ENCODE measurements around the gene HIGD1A. TPM values are rescaled to one million over a fixed set of nuclear protein-coding genes. Genes with fewer than 3 reads are reported as not detected.

Gene HIGD1A
- total and polyA plus RNA-seq, 2 of the 4 experiments (the other 2 are of a cell fraction): 86.6 to 137 TPM

GRCh38 chr3:42764115-42764514 lies 40.2 kb downstream of the HIGD1A start:
- no peak overlapping the region for H3K4ac ChIP-seq (ENCODE audit: low read depth, low read length)
- H3K18ac ChIP-seq (ENCODE audit: low read depth, low read length): no peak overlapping the region
- no peak overlapping the region for H2BK120ac ChIP-seq (ENCODE audit: low read depth, low read length)
- no CpG with 5 or more reads among the region's 3 CpGs for WGBS, 2 experiments (ENCODE audit: extremely low coverage in 2 of 2, insufficient read length in 1 of 2)
- no peak overlapping the region for H3K4me2 ChIP-seq (ENCODE audit: low read depth, low read length)
- no peak overlapping the region for H2AK5ac ChIP-seq (ENCODE audit: low read depth, low read length)
- H2BK5ac ChIP-seq (ENCODE audit: low read depth, low read length, poor library complexity, severe bottlenecking): no peak overlapping the region
- H3K27ac ChIP-seq (ENCODE audit: insufficient read depth, low read length): no peak overlapping the region
- intact Hi-C loops (cut with micrococcal nuclease) (no loop called here), dilution Hi-C loops (cut with HindIII; ENCODE audit: low sequenced_read_pairs, unreplicated experiment) (no loop called here), in situ Hi-C loops (cut with MboI; ENCODE audit: low sequenced_read_pairs) (no loop called here)
- H3K56ac ChIP-seq (ENCODE audit: extremely low read depth, insufficient read depth, low read length): no peak overlapping the region
- CTCF ChIA-PET: no interaction called here
- no peaks in the 10 kb centered on the region for H3K79me1 ChIP-seq (ENCODE audit: low read depth in 1 of 2, low read length in 2 of 2)
- no peak overlapping the region for H3K14ac ChIP-seq (replicated peaks; ENCODE audit: low read depth, low read length)
- H3K9ac ChIP-seq (ENCODE audit: low read depth, low read length): no peak overlapping the region
- no peaks in the 10 kb centered on the region for H3K36me3 ChIP-seq (ENCODE audit: control insufficient read depth, insufficient read depth, low read length)
- no peak overlapping the region for H3K23ac ChIP-seq (ENCODE audit: low read depth, low read length)
- DNase-seq (no peak), ATAC-seq (ENCODE audit: low read depth) (no peak)
- no peak overlapping the region for H4K8ac ChIP-seq (ENCODE audit: low read depth in 2 of 2, low read length in 2 of 2)
- no peaks in the 10 kb centered on the region; the same call in 1 of the 2 replicates for H3K4me1 ChIP-seq (ENCODE audit: control insufficient read depth, insufficient read depth, low read length)
- H4K91ac ChIP-seq (ENCODE audit: insufficient read depth, low read depth, low read length): no peak overlapping the region
- no peaks in the 10 kb centered on the region for H3K9me1 ChIP-seq (ENCODE audit: insufficient read depth, low read length)
- no peak overlapping the region for H2BK20ac ChIP-seq (ENCODE audit: low read depth, low read length)
- no peaks in the 10 kb centered on the region for H4K20me1 ChIP-seq (ENCODE audit: insufficient read depth, low read length)
- H2AFZ ChIP-seq (replicated peaks; ENCODE audit: low read length, poor library complexity): no peak overlapping the region
- no peak overlapping the region for H3K4me3 ChIP-seq (ENCODE audit: insufficient read depth, low read depth, low read length)
- no TSS peak for BruUV-seq (replicated peaks)
- TF ChIP-seq USF2 (IDR thresholded peaks at IDR 0.05; ENCODE audit: low read depth, low read length): no peak
- no peak for TF ChIP-seq MAZ (IDR thresholded peaks at IDR 0.05; ENCODE audit: borderline replicate concordance, low read depth, low read length)
- TF ChIP-seq RFX5 (IDR thresholded peaks at IDR 0.05; ENCODE audit: low read depth, low read length): no peak
- H2BK15ac ChIP-seq (ENCODE audit: low read depth, low read length): no peak overlapping the region
- H3K27me3 ChIP-seq (ENCODE audit: control insufficient read depth, insufficient read depth, low read length): no peaks in the 10 kb centered on the region; the same call in 1 of the 2 replicates
- H2AK9ac ChIP-seq (replicated peaks; ENCODE audit: low read depth, low read length, poor library complexity): no peak overlapping the region
- no peaks in the 10 kb centered on the region for H3K9me3 ChIP-seq (ENCODE audit: control insufficient read depth, insufficient read depth, low read length)
- POLR2A ChIA-PET (ENCODE audit: unreplicated experiment): no interaction called here
- H4K5ac ChIP-seq (ENCODE audit: low read depth, low read length): no peak overlapping the region

Data from IMR-90 (cell line).